SW 1271 (cell line): ENCODE results near the gene GADL1.

Source experiments
- DNase-seq, 2 experiments: peaks; one replicate each; lab custom pipeline; 2025; lab: John Stamatoyannopoulos, UW

Gene GADL1, protein sequence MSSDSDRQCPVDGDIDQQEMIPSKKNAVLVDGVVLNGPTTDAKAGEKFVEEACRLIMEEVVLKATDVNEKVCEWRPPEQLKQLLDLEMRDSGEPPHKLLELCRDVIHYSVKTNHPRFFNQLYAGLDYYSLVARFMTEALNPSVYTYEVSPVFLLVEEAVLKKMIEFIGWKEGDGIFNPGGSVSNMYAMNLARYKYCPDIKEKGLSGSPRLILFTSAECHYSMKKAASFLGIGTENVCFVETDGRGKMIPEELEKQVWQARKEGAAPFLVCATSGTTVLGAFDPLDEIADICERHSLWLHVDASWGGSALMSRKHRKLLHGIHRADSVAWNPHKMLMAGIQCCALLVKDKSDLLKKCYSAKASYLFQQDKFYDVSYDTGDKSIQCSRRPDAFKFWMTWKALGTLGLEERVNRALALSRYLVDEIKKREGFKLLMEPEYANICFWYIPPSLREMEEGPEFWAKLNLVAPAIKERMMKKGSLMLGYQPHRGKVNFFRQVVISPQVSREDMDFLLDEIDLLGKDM

DNA sequence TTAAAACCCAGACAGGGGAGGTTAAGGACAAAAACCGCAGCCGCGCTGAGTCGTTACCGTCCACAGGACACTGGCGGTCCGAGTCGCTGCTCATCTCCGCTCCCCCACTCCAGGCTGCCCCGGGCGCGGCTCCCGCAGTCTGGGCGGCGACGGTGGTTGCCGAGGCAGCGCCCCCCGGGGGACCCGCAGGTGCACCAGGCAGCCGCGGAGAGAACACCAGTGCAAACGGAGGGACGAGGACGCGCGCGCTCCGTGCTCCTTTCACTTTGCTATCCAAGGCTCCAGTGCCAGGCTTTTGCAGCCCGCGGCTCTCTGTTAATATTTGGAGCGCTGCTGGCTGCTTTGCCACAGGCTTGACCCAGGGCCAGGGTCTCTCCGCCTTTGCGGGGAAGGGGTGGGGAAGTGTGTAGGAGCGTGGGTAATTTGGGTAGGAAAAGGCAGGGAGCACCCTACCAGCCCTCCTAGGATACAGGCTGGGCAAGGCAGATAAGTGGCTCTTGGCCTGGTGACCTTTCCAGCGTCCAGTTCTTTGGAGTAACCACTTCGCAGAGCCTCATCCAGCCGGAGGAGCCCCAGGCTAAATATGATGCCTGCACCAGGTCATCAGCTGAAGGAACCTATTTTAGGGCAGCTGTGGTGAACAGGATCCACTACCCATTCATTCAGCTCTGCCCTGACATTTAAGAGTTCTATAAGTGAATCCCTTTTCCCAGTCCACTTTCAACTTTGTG, at the start of gene GADL1:
TSS of gene GADL1 (minus strand) at position 141 of the 731 bp plus-strand sequence. CDS start at position 94, 47 bp downstream.
- DNase-seq = no peak

DNA sequence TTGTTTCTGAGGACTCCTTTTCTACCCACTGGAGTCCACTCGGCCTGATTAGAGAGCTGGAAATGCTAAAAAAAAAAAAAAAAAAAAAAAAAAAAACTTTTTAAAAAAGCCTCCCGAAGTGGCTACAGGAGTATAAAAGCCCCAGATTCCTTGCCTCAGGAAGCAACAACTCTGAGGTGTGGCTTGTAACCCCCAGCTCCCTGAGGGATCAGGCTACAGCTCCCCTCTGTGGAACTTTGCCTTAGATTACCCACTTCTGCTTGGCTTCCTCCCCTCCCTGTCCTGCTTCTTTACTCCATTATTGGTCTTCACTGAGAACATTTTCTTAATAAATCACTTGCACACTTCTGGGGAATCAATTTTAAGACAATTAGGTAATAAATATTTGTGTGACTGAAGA, 49.7 kb upstream of the GADL1 start:
- no peak for DNase-seq

- no peak for DNase-seq
Measured at GRCh38 chr3:30943206-30943605, 48.7 kb upstream of the GADL1 start.

DNA sequence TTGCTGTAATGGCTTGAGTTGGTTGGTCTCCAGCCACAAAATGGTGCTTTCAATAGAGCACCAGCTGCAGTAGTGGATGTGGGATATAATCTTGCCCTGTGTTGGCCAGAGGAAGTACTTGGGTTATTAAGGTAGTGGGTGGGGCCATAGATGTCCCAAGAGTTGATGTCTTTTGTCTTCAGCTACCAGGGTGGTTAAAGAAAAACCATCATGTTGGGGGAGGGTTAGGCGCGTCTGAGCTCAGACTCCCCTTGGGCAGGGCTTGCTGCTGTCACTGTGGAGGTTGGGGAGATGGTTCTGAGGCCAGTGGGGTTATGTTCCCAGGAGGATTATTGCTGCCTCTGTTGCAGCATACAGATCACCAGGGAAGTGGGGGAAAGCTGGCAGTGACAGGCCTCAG, 46.9 kb upstream of the GADL1 start:
- no peak for DNase-seq

DNA sequence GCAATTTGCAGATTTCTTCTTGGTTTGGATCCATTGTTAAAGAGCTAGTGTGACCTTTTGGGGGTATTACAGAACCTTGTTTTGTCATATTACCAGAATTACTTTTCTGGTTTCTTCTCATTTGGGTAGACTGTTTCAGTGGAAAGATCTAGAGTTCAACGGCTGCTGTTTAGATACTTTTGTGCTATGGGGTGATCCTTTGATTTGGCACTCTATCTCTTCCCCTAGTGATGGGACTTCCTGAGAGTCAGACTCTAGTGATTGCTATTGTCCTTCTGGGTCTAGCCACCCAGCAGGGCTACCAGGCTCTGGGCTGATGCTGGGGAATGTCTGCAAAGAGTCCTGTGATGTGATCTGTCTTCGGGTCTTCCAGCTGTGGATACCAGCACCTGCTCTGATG, 46.3 kb upstream of the GADL1 start:
- no peak for DNase-seq

- DNase-seq = peak in 1 of 2 experiments; percentile 32
Measured at GRCh38 chr3:30934208-30934550, 39.7 kb upstream of the GADL1 start.

DNA sequence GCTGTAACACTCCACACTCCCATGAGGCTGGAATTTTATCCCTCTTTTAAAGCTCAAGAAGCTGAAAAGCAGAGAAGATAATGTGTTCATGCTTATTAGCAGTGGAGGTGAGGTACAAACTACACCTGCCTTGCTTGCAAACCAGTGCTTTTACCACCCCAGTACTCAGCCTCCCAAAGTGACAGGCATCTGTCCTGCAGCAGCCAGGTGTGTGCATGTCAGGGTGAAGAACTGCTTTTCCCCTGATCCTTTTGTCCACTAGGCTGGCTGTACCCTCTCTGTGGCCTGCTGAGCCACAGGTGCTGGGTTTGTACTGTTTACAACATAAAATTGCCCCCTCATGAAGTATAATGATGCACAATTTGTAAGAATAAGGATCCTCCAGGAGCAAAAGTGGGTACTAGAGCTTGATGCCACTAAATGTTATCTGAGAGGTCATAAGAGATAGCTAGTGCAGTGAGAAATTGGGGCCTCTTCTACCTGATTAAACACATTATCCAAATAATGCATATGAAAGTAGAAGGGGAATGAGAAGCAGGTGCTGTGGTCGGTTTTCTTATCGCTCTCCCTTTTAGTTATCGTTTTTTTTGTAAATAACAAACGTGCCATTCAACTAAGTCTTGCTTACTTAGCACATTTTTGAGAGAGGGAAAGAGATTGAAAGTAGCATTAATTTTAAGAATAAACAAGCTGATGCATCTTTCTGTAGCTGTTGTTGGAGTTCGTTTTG, 39.2 kb upstream of the GADL1 start:
- no peak for DNase-seq

DNA sequence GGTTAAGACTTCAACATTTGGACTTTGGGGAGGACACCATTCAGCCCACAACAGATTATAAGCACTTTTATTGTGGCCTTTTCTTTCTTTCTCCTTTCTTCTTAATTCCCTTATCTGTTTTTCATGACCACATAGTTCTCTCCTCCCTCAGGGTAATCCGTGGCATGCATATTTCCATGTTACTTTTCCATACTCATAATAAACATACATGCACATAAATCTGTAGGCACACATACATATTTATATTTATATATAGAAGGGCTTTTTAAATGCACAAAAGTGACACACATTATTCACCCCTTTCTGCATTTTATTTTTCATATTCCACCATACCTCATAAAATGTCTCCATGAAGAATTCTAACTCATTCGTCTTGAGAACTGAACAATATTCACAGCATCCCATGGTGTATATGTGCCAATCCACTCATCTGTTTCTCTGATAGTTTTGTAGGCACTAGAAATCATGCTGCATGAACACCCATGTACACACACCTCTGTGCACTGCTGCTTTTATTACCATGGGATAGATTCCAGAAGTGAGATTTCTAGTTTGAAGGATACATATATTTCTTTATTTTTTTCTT, 38.1 kb upstream of the GADL1 start:
- no peak for DNase-seq

DNA sequence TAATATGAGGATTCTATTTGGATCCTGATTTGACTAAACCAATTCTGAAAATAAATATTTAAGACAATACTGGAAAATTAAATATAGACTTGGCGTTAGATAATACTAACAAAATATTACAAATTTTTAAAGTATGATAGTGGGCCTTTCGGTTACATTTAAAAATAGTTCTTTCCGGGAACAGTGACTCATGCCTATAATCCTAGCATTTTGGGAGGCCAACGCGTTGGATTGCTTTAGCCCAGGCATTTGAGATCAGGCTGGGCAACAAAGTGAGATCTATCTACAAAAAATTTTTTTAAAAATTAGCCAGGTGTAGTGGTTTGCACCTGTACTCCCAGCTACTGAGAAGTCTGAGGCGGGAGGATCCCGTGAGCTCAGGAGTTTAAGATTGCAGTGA, 30.3 kb upstream of the GADL1 start:
- DNase-seq = no peak

DNA sequence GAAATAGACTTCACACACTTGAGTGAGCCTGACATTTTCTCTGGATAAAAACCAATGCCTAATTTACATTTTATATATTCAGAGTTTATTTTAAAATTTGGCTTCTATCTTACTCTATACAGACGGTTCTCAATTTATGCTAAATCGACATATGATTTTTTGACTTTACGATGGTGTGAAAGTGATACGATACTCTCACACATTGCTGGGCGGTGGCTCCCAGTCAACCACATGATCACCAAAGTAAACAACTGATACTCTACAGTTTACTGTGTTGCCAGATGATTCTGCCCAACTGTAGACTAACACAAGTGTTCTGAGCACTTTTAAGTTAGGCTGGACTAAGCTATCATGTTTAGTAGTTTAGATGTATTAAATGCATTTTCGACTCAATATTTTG, 25.1 kb upstream of the GADL1 start:
- DNase-seq = no peak

DNA sequence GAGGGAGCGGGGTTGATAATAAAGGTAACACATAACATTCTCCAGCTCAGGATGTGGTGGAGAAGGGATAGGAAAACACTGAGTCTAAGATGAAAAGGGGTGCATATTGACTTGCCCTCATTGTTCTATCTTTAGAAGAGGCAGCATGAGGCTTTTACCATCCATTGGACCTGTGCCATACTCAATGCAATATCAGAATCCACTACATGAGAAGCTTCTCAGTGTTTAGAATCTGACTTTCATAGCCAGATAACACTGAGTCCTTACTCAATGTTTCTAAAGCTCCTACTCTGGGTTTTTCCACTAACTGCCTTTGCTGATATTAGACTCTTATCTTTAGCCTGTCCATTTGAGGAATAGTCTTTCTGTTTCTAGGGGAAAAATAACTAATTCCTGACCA, 24.3 kb upstream of the GADL1 start:
- no peak for DNase-seq

DNA sequence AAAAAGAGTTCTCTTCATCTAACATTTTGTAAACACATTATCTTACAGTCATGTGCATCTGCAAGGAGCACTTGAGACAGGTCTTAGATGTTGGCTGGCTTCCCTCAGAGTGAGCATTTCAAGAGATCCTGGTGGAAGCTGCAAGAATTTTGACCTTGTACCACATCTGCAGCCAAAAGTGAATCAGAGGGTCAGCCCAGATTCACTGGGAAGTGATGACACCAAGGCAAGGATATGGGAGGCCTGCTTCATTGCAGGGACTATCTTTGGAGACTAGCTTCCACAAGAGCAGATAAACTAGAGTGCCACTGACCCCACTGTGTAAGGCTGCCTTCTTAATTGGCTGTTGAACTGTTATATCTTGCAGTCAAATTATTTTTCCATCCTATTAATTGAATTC, 21.3 kb upstream of the GADL1 start:
- no peak for DNase-seq

- no peak for DNase-seq
Measured at GRCh38 chr3:30914696-30915095, 20.2 kb upstream of the GADL1 start.

GRCh38 chr3:30913176-30913575, 18.7 kb upstream of the GADL1 start:
- no peak for DNase-seq

DNA sequence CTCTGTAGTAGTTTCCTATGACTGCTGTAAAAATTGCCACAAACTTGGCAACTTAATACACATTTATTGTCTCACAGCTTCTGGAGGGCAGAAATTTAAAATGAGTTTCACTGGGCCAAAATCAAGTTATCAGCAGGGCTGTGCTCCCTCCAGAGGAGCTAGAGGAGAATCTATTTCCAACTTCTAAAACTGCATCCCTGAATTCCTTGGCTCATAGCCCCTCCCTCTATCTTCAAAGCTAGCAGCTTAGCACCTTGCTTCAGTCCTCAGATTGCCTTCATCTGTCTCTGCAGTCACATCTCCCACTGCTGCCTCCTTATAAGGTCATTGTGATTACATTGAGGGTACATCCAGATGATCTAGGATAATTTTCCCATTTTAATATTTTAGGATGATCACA, 17.8 kb upstream of the GADL1 start:
- no peak for DNase-seq

DNA sequence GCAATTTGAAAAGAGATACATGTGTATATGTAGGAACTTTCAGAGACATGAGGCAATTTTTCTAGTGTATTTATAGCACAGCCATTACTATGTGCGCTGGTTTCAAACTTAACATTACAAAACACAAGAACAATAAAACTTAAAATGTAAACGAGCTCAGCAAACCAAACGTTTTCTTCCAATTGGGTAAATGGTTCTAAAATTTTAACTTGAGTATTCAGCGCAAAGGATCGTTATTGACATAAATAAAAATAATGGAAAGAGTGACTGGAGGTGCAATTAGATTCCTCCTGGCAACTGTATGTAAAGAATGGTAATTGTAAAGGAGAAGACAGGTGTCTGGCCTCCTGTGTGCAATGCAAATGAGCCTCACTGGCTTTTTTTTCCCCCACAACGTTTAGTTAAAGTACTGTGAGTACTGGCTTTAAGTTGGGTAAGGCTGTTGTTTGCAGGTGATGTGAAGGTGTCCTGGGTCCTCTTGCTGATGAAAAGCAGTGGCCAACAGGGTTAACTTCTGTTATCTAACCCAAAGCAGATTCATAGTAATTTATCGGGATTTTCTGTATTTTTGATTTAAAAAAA, 14.1 kb upstream of the GADL1 start:
- DNase-seq = no peak

DNA sequence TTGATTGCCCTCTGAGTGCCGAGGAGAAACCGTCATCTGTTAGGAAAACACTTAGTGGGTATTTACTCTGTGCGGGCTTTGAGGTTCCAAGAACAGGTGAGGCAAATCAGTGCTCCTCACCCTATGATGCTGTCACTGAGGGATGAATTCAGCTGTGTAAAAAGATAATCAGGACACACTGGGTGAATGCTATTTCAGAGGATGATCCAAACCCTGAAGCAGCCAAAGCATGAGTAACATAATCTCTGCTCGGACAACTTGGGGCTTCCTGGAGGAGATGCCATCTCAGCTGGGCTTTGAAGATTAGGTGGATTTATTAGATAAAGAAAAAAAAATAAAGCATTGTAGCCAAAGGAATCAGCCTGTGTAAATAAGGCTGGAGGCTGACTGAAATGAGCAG, 10.5 kb upstream of the GADL1 start:
- no peak for DNase-seq

GRCh38 chr3:30895329-30895728, 868 bp upstream of the GADL1 start:
- no peak for DNase-seq

GRCh38 chr3:30893678-30894325, 659 bp downstream of the GADL1 start:
- DNase-seq = no peak

DNA sequence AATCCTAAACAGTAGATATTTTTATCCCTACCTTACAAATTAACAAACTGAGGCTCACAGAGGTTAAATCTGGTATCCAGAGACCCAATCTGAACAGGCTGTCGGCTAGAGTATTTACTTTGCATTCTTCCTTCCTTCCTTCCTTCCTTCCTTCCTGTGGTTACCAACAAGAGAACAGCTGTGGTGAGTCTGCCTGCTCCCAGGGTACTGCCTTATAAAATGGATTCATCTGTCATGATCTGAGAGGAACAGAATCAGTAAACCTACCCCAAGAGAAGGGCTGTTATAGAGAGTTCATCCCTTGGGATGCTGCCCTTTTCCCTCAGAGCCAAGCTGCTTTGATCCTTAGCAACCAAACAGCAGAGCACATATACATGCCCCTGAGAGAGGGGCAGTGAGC, 3.6 kb downstream of the GADL1 start:
- no peak for DNase-seq

GRCh38 chr3:30886888-30887287, 7.6 kb downstream of the GADL1 start:
- no peak for DNase-seq
